ENCODE results near the gene C3. TPM values are rescaled to one million over a fixed set of nuclear protein-coding genes. Genes with fewer than 3 reads are reported as not detected.

The C3 gene
- polyA plus RNA-seq, 2 donors, result 25.6 to 137 TPM

DNA sequence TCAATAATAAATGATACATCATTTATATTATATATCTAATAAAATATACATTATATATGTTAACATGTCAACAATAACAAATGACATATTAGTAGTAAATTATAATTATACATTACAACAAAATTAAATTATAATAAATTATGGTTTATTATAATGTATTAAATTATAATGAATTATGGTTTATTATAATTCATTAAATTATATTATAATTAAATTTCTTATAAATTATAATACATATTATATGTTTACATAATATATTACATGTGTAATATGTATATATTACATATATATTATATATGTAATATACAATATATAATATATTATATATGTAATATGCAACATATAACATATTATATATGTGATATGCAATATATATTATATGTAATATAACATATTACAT lies 20.5 kb downstream of the C3 start:
- Histone ChIP-seq H3K36me3 (ENCODE audit: control insufficient read depth in 2 of 2, insufficient read depth in 2 of 2, low read length in 1 of 2) (no peaks in the 10 kb centered on the region), H3K27ac (ENCODE audit: low read depth in 2 of 2, low read length in 1 of 2) (no peak overlapping the region), H3K9me3 (ENCODE audit: control insufficient read depth in 2 of 2, insufficient read depth in 1 of 2, low read depth in 1 of 2, low read length in 1 of 2) (no peaks in the 10 kb centered on the region), H3K4me1 (ENCODE audit: control insufficient read depth in 2 of 2, insufficient read depth in 2 of 2, low read length in 1 of 2) (no peaks in the 10 kb centered on the region), H3K27me3 (ENCODE audit: control insufficient read depth in 1 of 2, insufficient read depth in 2 of 2, low read length in 2 of 2) (no peaks in the 10 kb centered on the region), H3K4me3 (ENCODE audit: low read depth in 1 of 2, low read length in 2 of 2) (no peak overlapping the region)

DNA sequence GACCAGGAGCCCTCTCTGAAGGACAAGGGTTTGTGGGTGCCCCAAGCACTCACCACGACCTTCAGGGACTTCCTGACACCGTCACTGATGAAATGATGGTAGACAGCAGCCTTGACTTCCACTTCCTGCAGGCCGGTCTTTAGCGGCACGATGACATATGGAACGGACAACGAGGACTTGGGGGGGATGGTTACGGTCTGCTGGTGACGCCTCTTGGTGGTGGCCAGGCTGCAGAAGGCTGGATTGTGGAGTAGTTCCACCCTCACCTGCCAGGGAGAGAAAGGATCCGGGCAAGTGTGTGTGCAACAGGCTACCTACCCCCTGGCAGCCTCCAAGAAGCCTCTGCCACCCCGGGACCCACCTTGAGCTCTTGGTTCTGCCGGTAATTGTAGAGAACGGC lies 23.2 kb downstream of the C3 start:
- Histone ChIP-seq H3K9me3 (ENCODE audit: control insufficient read depth in 2 of 2, insufficient read depth in 1 of 2, low read depth in 1 of 2, low read length in 1 of 2) (no peaks in the 10 kb centered on the region), H3K27ac (ENCODE audit: low read depth in 2 of 2, low read length in 1 of 2) (no peak overlapping the region), H3K4me1 (ENCODE audit: control insufficient read depth in 2 of 2, insufficient read depth in 2 of 2, low read length in 1 of 2) (no peaks in the 10 kb centered on the region), H3K36me3 (ENCODE audit: control insufficient read depth in 2 of 2, insufficient read depth in 2 of 2, low read length in 1 of 2) (no peaks in the 10 kb centered on the region), H3K4me3 (ENCODE audit: low read depth in 1 of 2, low read length in 2 of 2) (no peak overlapping the region), H3K27me3 (ENCODE audit: control insufficient read depth in 1 of 2, insufficient read depth in 2 of 2, low read length in 2 of 2) (no peaks in the 10 kb centered on the region)
- WGBS, 2 donors, result 70 to 77% methylated on average over 13 of the region's 13 CpGs

DNA sequence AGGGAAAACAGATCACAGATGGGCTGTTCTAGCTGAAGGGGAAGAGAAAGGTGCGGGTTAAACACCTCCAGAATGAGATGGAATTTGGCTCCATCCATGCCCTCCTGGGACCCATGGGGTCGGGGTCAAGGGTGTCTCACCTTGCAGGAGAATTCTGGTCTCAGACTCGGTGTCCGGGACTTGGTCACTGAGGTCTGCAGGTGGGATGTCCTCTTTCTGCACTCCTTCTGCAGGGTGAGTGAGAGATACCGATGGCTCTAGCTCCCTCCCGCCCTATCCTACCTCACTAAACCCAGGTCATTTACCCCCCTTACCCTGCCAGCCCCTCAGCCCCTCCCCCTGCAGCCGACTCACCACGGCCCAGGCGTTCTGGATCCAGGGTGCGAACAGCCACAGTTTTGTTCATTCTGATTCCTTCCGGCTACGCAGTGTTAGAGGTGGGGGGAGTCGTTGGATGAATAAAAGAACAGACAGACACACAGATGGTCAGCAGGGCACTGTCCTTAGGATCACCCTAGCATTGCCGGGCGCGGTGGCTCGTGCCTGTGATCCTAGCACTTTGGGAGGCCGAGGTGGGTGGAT lies 24.1 kb downstream of the C3 start:
- H3K27me3 ChIP-seq (ENCODE audit: control insufficient read depth in 1 of 2, insufficient read depth in 2 of 2, low read length in 2 of 2), result no peaks in the 10 kb centered on the region
- H3K9me3 ChIP-seq (ENCODE audit: control insufficient read depth in 2 of 2, insufficient read depth in 1 of 2, low read depth in 1 of 2, low read length in 1 of 2), result no peaks in the 10 kb centered on the region
- H3K4me1 ChIP-seq (ENCODE audit: control insufficient read depth in 2 of 2, insufficient read depth in 2 of 2, low read length in 1 of 2), result no peaks in the 10 kb centered on the region
- no peak overlapping the region for H3K27ac ChIP-seq (ENCODE audit: low read depth in 2 of 2, low read length in 1 of 2)
- no peak overlapping the region for H3K4me3 ChIP-seq (ENCODE audit: low read depth in 1 of 2, low read length in 2 of 2)
- WGBS, 2 donors, result 77% methylated on average over 17 to 18 of the region's 18 CpGs
- H3K36me3 ChIP-seq (ENCODE audit: control insufficient read depth in 2 of 2, insufficient read depth in 2 of 2, low read length in 1 of 2), result no peaks in the 10 kb centered on the region

DNA sequence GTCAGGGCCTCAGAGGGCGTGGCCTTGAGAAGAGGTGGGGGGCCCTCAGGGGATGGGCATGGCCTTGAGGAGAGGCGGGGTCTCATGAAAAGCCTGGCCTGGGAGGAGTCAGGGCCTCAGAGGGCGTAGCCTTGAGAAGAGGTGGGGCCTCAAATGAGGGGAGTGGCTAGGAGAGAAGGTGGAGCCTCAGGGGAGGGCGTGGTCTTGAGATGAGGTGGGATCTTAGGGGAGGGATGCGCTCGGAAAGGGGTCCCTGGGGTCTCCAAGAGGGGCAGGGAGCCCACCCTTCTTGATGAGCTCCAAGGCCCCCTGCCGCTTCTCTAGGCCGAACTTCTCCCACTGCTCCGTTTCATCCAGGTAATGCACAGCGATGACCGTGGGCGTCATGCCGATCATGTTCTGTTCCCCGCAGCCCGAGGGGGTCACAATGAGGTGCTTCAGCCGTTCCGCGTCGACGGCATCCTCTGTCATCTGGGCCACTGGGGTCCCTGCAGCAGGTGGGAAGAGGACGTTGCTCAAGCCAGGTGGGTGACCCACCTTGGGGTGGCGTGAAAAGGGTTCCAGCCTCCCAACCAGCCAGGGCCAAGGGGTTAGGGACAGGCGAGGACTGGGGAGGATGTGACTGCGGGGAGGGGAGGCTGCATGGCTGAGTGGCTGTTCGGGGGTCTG lies 26.2 kb downstream of the C3 start:
- 93 to 95% methylated on average over 23 to 25 of the region's 25 CpGs for WGBS, 2 donors
- H3K27me3 ChIP-seq (ENCODE audit: control insufficient read depth in 1 of 2, insufficient read depth in 2 of 2, low read length in 2 of 2), result no peaks in the 10 kb centered on the region
- no peak overlapping the region for H3K27ac ChIP-seq (ENCODE audit: low read depth in 2 of 2, low read length in 1 of 2)
- no peak overlapping the region for H3K4me3 ChIP-seq (ENCODE audit: low read depth in 1 of 2, low read length in 2 of 2)
- H3K4me1 ChIP-seq (ENCODE audit: control insufficient read depth in 2 of 2, insufficient read depth in 2 of 2, low read length in 1 of 2), result no peaks in the 10 kb centered on the region
- no peaks in the 10 kb centered on the region for H3K9me3 ChIP-seq (ENCODE audit: control insufficient read depth in 2 of 2, insufficient read depth in 1 of 2, low read depth in 1 of 2, low read length in 1 of 2)
- H3K36me3 ChIP-seq (ENCODE audit: control insufficient read depth in 2 of 2, insufficient read depth in 2 of 2, low read length in 1 of 2), result no peaks in the 10 kb centered on the region

DNA sequence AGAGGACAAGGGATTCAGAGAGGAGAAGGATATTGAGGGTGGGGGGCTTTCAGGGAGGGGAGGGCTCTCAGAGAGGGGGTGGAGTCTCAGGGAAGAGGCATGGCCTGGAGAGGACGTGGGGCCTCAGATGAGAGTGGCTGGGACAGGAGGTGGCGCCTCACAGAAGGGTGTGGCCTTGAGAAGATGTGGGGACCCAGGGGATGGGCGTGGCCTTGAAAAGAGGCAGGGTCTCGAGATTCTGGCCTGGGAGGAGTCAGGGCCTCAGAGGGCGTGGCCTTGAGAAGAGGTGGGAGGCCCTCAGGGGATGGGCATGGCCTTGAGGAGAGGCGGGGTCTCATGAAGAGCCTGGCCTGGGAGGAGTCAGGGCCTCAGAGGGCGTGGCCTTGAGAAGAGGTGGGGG lies 26.8 kb downstream of the C3 start:
- no peak overlapping the region for H3K27ac ChIP-seq (ENCODE audit: low read depth in 2 of 2, low read length in 1 of 2)
- H3K4me3 ChIP-seq (ENCODE audit: low read depth in 1 of 2, low read length in 2 of 2), result no peak overlapping the region
- no peaks in the 10 kb centered on the region for H3K36me3 ChIP-seq (ENCODE audit: control insufficient read depth in 2 of 2, insufficient read depth in 2 of 2, low read length in 1 of 2)
- H3K4me1 ChIP-seq (ENCODE audit: control insufficient read depth in 2 of 2, insufficient read depth in 2 of 2, low read length in 1 of 2), result no peaks in the 10 kb centered on the region
- 74 to 81% methylated on average over 6 to 7 of the region's 7 CpGs for WGBS, 2 donors
- H3K27me3 ChIP-seq (ENCODE audit: control insufficient read depth in 1 of 2, insufficient read depth in 2 of 2, low read length in 2 of 2), result no peaks in the 10 kb centered on the region
- H3K9me3 ChIP-seq (ENCODE audit: control insufficient read depth in 2 of 2, insufficient read depth in 1 of 2, low read depth in 1 of 2, low read length in 1 of 2), result no peaks in the 10 kb centered on the region

DNA sequence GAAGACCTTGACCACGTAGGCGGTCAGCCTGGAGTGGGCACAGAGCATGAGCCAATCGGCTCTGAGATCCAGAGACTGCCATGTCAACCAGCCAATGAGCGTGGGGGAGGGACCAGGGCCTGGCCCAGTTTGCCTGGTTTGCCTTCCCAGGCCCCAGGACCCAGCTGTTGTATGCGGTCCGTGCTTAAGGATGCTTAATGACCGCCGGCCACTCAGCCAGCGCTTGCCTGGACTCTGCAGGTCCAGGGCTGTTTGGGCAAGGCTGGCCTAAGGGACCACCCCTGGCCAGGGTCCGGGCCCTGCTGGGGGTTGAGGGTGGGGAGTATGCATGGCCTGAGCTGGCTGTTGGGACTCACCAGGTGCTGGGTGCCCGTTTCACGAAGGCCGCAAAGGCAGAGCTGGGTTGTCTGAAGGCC lies 27.4 kb downstream of the C3 start:
- H3K9me3 ChIP-seq (ENCODE audit: control insufficient read depth in 2 of 2, insufficient read depth in 1 of 2, low read depth in 1 of 2, low read length in 1 of 2), result no peaks in the 10 kb centered on the region
- H3K4me1 ChIP-seq (ENCODE audit: control insufficient read depth in 2 of 2, insufficient read depth in 2 of 2, low read length in 1 of 2), result no peaks in the 10 kb centered on the region
- H3K27me3 ChIP-seq (ENCODE audit: control insufficient read depth in 1 of 2, insufficient read depth in 2 of 2, low read length in 2 of 2), result no peaks in the 10 kb centered on the region
- 92 to 94% methylated on average over 13 of the region's 13 CpGs for WGBS, 2 donors
- no peaks in the 10 kb centered on the region for H3K36me3 ChIP-seq (ENCODE audit: control insufficient read depth in 2 of 2, insufficient read depth in 2 of 2, low read length in 1 of 2)
- no peak overlapping the region for H3K4me3 ChIP-seq (ENCODE audit: low read depth in 1 of 2, low read length in 2 of 2)
- no peak overlapping the region for H3K27ac ChIP-seq (ENCODE audit: low read depth in 2 of 2, low read length in 1 of 2)

DNA sequence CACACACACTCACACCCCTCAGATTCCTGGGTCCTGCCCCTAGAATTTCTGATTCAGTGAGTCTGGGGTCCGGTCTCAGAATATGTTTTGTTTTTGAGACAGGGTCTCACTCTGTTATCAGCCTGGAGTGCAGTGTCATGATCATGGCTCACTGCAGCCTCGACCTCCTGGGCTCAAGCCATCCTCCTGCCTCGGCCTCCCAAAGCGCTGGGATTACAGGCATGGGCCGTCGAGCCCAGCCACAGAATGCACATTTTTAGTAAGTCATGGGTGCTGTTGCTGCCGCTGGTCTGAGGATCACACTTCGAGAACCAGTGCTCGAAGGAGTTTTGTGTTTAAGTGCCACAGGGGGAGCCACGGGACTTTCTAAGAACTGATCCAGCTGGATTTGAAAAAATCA lies 28.4 kb downstream of the C3 start:
- Histone ChIP-seq H3K27me3 (ENCODE audit: control insufficient read depth in 1 of 2, insufficient read depth in 2 of 2, low read length in 2 of 2) (no peaks in the 10 kb centered on the region), H3K9me3 (ENCODE audit: control insufficient read depth in 2 of 2, insufficient read depth in 1 of 2, low read depth in 1 of 2, low read length in 1 of 2) (no peaks in the 10 kb centered on the region), H3K4me1 (ENCODE audit: control insufficient read depth in 2 of 2, insufficient read depth in 2 of 2, low read length in 1 of 2) (no peaks in the 10 kb centered on the region), H3K27ac (ENCODE audit: low read depth in 2 of 2, low read length in 1 of 2) (no peak overlapping the region), H3K4me3 (ENCODE audit: low read depth in 1 of 2, low read length in 2 of 2) (no peak overlapping the region), H3K36me3 (ENCODE audit: control insufficient read depth in 2 of 2, insufficient read depth in 2 of 2, low read length in 1 of 2) (no peaks in the 10 kb centered on the region)
- 88 to 89% methylated on average over 10 of the region's 10 CpGs for WGBS, 2 donors

DNA sequence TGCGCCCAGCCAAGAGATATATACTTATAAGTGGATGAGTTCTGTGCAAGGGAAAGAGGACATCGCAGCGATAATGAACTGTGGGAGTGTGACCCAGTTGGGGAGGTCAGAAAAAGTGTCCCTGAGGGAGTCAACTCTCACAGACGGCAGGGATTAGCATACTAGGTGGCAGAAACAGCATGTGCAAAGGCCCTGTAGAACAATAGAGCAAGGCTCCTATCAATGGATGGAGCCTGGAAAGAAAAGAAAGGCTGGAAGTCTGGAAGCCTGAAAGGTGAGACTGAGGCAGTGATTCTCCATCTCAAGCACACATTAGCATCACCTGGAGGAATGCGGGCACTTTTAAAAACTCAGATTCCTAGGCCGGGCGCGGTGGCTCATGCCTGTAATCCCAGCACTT lies 29.1 kb downstream of the C3 start:
- no peaks in the 10 kb centered on the region for H3K36me3 ChIP-seq (ENCODE audit: control insufficient read depth in 2 of 2, insufficient read depth in 2 of 2, low read length in 1 of 2)
- WGBS, 2 donors, result 90 to 92% methylated on average over 8 of the region's 8 CpGs
- no peaks in the 10 kb centered on the region for H3K9me3 ChIP-seq (ENCODE audit: control insufficient read depth in 2 of 2, insufficient read depth in 1 of 2, low read depth in 1 of 2, low read length in 1 of 2)
- H3K4me3 ChIP-seq (ENCODE audit: low read depth in 1 of 2, low read length in 2 of 2), result no peak overlapping the region
- H3K27me3 ChIP-seq (ENCODE audit: control insufficient read depth in 1 of 2, insufficient read depth in 2 of 2, low read length in 2 of 2), result no peaks in the 10 kb centered on the region
- H3K27ac ChIP-seq (ENCODE audit: low read depth in 2 of 2, low read length in 1 of 2), result no peak overlapping the region
- no peaks in the 10 kb centered on the region for H3K4me1 ChIP-seq (ENCODE audit: control insufficient read depth in 2 of 2, insufficient read depth in 2 of 2, low read length in 1 of 2)

DNA sequence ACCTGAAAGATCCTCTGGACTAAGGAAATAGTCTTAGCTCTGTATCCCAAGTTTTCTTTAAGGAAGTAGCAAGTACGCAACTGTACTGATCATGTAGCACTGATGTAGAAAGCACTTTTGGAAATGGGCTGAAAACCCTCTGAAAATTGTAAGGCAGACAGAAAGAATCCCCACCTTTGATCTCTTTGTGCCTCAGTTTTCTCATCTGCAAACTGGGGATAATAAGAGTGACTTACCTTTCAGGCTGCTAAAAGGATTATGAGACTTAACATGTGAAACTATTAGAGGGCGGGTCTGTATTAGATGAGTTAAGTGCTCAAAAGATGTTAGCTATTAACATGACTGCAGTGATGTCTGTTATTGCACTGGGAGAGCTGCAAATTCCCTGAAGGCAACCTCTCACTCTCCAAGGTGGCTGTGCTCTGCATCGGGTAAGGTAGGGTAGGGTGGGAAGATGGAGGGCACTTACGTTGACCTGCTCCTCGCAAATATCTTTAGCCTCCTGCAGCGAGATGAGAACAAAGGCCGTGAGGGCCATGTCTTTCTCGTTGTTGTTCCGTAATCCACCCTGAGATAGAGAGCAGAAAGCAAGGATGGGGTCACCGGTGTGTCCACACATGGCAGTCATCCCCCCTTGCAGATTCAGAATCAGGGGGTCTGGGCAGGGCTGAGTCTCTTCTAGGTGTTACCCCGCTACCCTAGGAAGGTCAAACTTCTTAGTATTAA lies 30.1 kb downstream of the C3 start:
- H3K27me3 ChIP-seq (ENCODE audit: control insufficient read depth in 1 of 2, insufficient read depth in 2 of 2, low read length in 2 of 2), result no peaks in the 10 kb centered on the region
- no peaks in the 10 kb centered on the region for H3K36me3 ChIP-seq (ENCODE audit: control insufficient read depth in 2 of 2, insufficient read depth in 2 of 2, low read length in 1 of 2)
- H3K27ac ChIP-seq (ENCODE audit: low read depth in 2 of 2, low read length in 1 of 2), result no peak overlapping the region
- WGBS, 2 donors, result 83% methylated on average over 11 of the region's 11 CpGs
- H3K9me3 ChIP-seq (ENCODE audit: control insufficient read depth in 2 of 2, insufficient read depth in 1 of 2, low read depth in 1 of 2, low read length in 1 of 2), result no peaks in the 10 kb centered on the region
- H3K4me3 ChIP-seq (ENCODE audit: low read depth in 1 of 2, low read length in 2 of 2), result no peak overlapping the region
- no peaks in the 10 kb centered on the region for H3K4me1 ChIP-seq (ENCODE audit: control insufficient read depth in 2 of 2, insufficient read depth in 2 of 2, low read length in 1 of 2)

DNA sequence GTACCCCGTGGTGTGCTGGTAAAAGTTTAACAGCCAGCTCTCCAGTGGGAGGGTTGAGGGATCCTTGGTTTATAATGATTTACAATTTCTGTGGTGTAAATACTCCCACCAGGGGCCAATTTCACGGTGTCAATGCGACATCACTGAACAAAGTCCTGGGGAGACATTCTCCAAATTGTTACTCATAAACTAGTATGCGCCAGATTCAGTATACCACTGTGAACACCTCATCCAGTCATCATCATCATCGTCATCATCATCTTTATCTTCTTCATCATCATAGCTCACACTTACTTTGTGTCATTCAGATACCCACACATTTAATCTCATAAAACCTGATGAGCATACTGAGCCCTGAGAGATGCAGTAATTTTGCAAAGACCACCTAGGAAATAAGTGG lies 33.3 kb downstream of the C3 start:
- Histone ChIP-seq H3K9me3 (ENCODE audit: control insufficient read depth in 2 of 2, insufficient read depth in 1 of 2, low read depth in 1 of 2, low read length in 1 of 2) (no peaks in the 10 kb centered on the region), H3K27me3 (ENCODE audit: control insufficient read depth in 1 of 2, insufficient read depth in 2 of 2, low read length in 2 of 2) (no peaks in the 10 kb centered on the region), H3K4me1 (ENCODE audit: control insufficient read depth in 2 of 2, insufficient read depth in 2 of 2, low read length in 1 of 2) (no peaks in the 10 kb centered on the region), H3K27ac (ENCODE audit: low read depth in 2 of 2, low read length in 1 of 2) (no peak overlapping the region), H3K36me3 (ENCODE audit: control insufficient read depth in 2 of 2, insufficient read depth in 2 of 2, low read length in 1 of 2) (no peaks in the 10 kb centered on the region), H3K4me3 (ENCODE audit: low read depth in 1 of 2, low read length in 2 of 2) (no peak overlapping the region)
- WGBS, 2 donors, result 72 to 76% methylated on average over 5 of the region's 5 CpGs
